Activated B cell treated with CpG ODN at 0.5 μM for 24 hours (primary cell): ENCODE results near the gene TAP1. TPM values are rescaled to one million over a fixed set of nuclear protein-coding genes. Genes with fewer than 3 reads are reported as not detected.
"Not testable (repeated sequence)": the region's sequence is repeated elsewhere in the genome, so short reads cannot be mapped to it uniquely, and the experiment has no call there.

Experiments used
- ATAC-seq: fragments of 200-7000 bp; cut with Tn5 transposase; one replicate; pipeline ENCODE4 v1.10.0; 2021; ENCODE audit warnings: low read depth, mild to moderate bottlenecking, moderate library complexity
- CTCF ChIA-PET: fragments of 350-600 bp; sonication (Branson Sonifier 250); formaldehyde crosslinking; loops from one replicate; lab custom pipeline; 2021; ENCODE audit warnings: antibody characterized with exemption; lab: Charles Lee
- POLR2A ChIA-PET: fragments of 350-600 bp; sonication (Branson Sonifier 250); formaldehyde crosslinking; loops from one replicate; lab custom pipeline; 2021; ENCODE audit warnings: antibody characterized with exemption; lab: Charles Lee
- DNase-seq: peaks from one replicate; pipeline ENCODE4 v3.0.0; 2022
- H3K27ac Mint-ChIP-seq: one replicate; pipeline ENCODE4 v1.8.0; 2020; ENCODE audit warnings: mixed read lengths
- H3K27me3 Mint-ChIP-seq: one replicate; pipeline ENCODE4 v1.8.0; 2021; ENCODE audit warnings: mixed read lengths
- H3K36me3 Mint-ChIP-seq: one replicate; pipeline ENCODE4 v1.8.0; 2021; ENCODE audit warnings: low read depth, mixed read lengths
- H3K4me1 Mint-ChIP-seq: one replicate; pipeline ENCODE4 v1.8.0; 2021; ENCODE audit warnings: mixed read lengths
- H3K4me3 Mint-ChIP-seq: one replicate; pipeline ENCODE4 v1.8.0; 2020; ENCODE audit warnings: mild to moderate bottlenecking, mixed read lengths
- H3K9me3 Mint-ChIP-seq: one replicate; pipeline ENCODE4 v1.8.0; 2020; ENCODE audit warnings: mixed read lengths
- intact Hi-C: fragments of 100-400 bp; cut with micrococcal nuclease; formaldehyde crosslinking; loops from one replicate; pipeline ENCODE4 v1.15.1; 2024
- total RNA-seq: library from RNA; stranded (reverse); gene quantifications from 2 replicates; pipeline ENCODE4 v1.2.3, GENCODE V29; 2022
- TF ChIP-seq, protein P1 (sequence below): fragments of 200-600 bp; IDR thresholded peaks from one replicate; pipeline ENCODE4 v1.8.0; 2022; ENCODE audit warnings: antibody characterized with exemption, mild to moderate bottlenecking

Gene TAP1
- total RNA-seq, 1 donor from 2014 or later: 151 TPM

DNA sequence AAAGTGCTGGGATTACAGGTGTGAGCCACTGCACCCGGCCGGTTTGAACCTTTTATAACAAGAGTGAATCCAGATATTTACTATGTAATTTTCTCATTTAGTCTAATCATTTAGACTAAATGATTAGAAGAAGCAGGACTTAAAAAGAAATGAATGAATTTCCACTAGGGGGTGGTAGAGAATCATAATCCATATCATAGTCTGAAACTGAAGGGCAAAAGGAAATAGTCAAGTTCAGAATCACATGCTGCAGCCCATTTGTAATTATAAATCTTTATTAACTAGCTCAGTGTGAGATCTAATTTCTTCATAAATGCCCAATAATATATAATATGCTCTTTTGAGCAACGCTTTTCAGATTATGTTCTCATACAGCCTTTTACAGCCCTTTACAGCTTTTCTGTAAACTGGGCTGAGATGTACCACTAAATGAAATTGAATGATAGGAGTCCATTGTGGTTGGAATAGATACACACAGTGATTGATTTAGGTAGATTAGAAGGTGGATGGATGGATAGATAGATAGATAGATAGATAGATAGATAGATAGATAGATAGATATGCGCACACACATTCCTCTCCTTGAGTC is 32.3 kb upstream of the TAP1 start:
- intact Hi-C loops: loop anchor here (1.0 to 2.0 kb wide), 6 partner anchors 62 to 363 kb away; partner anchors contain the start of gene HLA-DMA
- no peak overlapping the region for H3K4me3 Mint-ChIP-seq
- H3K4me1 Mint-ChIP-seq: peaks cover 27% of the 10 kb centered on the region
- TF ChIP-seq, protein P1, sequence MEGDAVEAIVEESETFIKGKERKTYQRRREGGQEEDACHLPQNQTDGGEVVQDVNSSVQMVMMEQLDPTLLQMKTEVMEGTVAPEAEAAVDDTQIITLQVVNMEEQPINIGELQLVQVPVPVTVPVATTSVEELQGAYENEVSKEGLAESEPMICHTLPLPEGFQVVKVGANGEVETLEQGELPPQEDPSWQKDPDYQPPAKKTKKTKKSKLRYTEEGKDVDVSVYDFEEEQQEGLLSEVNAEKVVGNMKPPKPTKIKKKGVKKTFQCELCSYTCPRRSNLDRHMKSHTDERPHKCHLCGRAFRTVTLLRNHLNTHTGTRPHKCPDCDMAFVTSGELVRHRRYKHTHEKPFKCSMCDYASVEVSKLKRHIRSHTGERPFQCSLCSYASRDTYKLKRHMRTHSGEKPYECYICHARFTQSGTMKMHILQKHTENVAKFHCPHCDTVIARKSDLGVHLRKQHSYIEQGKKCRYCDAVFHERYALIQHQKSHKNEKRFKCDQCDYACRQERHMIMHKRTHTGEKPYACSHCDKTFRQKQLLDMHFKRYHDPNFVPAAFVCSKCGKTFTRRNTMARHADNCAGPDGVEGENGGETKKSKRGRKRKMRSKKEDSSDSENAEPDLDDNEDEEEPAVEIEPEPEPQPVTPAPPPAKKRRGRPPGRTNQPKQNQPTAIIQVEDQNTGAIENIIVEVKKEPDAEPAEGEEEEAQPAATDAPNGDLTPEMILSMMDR: no peak
- CTCF ChIA-PET: interaction anchor here (0.8 to 9.1 kb wide), 27 partner anchors 9 to 128 kb away, joined by 3 to 151 read pairs (median 7); partner anchors contain the start of genes BRD2, HLA-DMA, HLA-DMB and TAP2
- peak; percentile 68 for ATAC-seq
- POLR2A ChIA-PET: interaction anchor here (0.8 to 4.1 kb wide), 17 partner anchors 8 to 362 kb away, joined by 3 to 51 read pairs (median 8); partner anchors contain the start of genes BRD2 and HLA-DMA
- H3K27ac Mint-ChIP-seq: no peak overlapping the region
- no peak for DNase-seq
- no peaks in the 10 kb centered on the region for H3K36me3 Mint-ChIP-seq
- no peaks in the 10 kb centered on the region for H3K27me3 Mint-ChIP-seq
- H3K9me3 Mint-ChIP-seq: no peaks in the 10 kb centered on the region

DNA sequence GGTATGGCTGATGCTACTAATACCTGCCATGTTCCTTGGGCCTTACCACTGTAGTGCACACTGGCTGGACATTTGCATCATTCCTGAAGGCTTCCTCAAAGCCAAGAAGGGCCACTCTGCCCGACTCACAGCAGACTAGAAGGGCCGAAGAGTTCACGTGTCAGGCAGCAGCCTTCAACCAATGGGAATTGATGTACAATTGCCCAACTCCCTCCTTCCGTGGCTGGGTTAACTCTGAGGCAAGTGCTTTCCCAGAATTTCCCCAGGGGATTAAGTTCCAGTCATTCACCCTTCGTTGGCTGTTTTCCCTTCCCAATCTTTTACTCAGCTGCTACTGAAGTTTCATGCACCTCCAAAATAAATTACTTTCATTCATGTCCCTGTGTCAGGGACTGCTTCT is 30.3 kb upstream of the TAP1 start:
- Mint-ChIP-seq H3K9me3 (no peaks in the 10 kb centered on the region), H3K27me3 (peaks cover 4% of the 10 kb centered on the region), H3K4me1 (peaks cover 27% of the 10 kb centered on the region), H3K36me3 (no peaks in the 10 kb centered on the region), H3K4me3 (no peak overlapping the region), H3K27ac (no peak overlapping the region)
- ChIA-PET CTCF (interaction anchor here (0.6 to 9.1 kb wide), 4 partner anchors 45 to 101 kb away, joined by 3 to 151 read pairs (median 26); partner anchors contain the start of genes HLA-DMA and TAP2), POLR2A (interaction anchor here (1.3 to 6.1 kb wide), 3 partner anchors 10 to 101 kb away, joined by 3 to 62 read pairs (median 21); no protein-coding TSS in a partner anchor)
- ATAC-seq: no peak
- DNase-seq: no peak
- intact Hi-C loops: loop anchor here (2.0 kb wide), 1 partner anchor 365 kb away; no protein-coding TSS in a partner anchor
- TF ChIP-seq, protein P1: no peak

DNA sequence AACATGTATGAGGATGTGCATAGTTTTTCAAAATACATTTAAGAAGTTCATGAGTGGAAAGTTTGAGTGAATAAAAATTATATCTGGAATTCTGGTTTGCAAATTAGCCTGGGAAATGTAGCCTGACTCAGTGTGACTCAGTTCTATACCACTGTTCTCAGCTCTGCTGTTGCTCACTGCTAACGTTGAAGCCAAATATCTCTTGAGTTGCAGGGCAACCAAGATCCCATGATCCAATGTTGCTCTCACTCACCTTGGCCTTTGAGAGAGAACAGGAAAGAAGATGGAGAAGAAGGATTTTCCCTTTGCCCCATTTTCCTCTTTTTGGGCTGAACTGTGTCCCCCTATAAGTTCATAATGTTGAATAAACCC is 29.4 kb upstream of the TAP1 start:
- no peaks in the 10 kb centered on the region for H3K36me3 Mint-ChIP-seq
- H3K27me3 Mint-ChIP-seq: peaks cover 4% of the 10 kb centered on the region
- intact Hi-C loops: no loop called here
- no peak overlapping the region for H3K4me3 Mint-ChIP-seq
- ChIA-PET POLR2A (interaction anchor here (0.6 to 6.1 kb wide), 5 partner anchors 11 to 102 kb away, joined by 4 to 62 read pairs (median 5); partner anchors contain the start of gene TAP2), CTCF (interaction anchor here (0.5 to 9.1 kb wide), 8 partner anchors 14 to 108 kb away, joined by 3 to 151 read pairs (median 6); partner anchors contain the start of gene HLA-DMA)
- H3K27ac Mint-ChIP-seq: no peak overlapping the region
- TF ChIP-seq, protein P1: no peak
- no peaks in the 10 kb centered on the region for H3K9me3 Mint-ChIP-seq
- ATAC-seq (no peak), DNase-seq (no peak)
- H3K4me1 Mint-ChIP-seq: peaks cover 24% of the 10 kb centered on the region

DNA sequence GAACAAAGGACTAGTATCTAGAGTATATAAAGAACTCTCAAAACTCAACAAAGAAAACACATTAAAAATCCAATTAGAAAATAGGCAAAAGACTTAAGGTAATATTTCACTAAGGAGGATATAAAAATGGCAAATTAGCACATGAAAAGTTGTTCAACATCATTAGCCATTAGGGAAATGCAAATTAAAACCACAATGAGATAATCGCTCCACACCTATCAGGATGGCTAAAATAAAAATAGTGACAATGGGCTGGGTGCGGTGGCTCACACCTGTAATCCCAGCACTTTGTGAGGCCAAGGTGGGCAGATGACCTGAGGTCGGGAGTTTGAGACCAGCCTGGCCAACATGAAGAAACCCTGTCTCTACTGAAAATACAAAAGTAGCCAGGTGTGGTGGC is 27.5 kb upstream of the TAP1 start:
- H3K4me1 Mint-ChIP-seq: peaks cover 21% of the 10 kb centered on the region
- H3K27me3 Mint-ChIP-seq, DNase-seq, H3K36me3 Mint-ChIP-seq, intact Hi-C loops, H3K27ac Mint-ChIP-seq, H3K9me3 Mint-ChIP-seq: not testable (repeated sequence)
- POLR2A ChIA-PET: interaction anchor here (0.6 to 6.1 kb wide), 4 partner anchors 27 to 91 kb away, joined by 3 to 62 read pairs (median 4); partner anchors contain the start of genes PSMB9 and TAP1
- CTCF ChIA-PET: interaction anchor here (0.6 to 3.0 kb wide), 6 partner anchors 13 to 311 kb away, joined by 3 to 11 read pairs (median 3); partner anchors contain the start of genes HLA-DMA and TAP2
- ATAC-seq: peak; percentile 21
- H3K4me3 Mint-ChIP-seq: peak overlapping the region; percentile 2

DNA sequence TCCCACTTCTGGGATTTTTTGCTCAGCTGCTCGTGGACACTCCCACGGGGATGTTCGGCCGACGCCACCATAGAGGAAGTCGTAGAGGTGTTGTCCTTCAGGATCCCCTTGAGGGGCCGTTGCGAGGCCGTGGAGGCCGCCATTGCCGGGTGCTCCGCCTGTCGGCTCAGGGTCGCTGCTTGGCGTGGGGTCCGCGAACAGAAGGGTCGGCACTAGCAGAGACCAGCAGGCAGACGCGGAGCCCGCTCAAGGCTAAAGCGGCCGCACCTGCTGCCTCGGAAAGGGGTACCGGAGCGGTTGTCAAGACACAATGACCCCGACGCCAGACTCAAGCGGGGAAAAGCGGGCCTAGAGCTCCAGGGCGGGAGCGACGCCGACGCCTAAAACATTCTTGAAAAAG is 26.2 kb upstream of the TAP1 start:
- Mint-ChIP-seq H3K36me3 (no peaks in the 10 kb centered on the region), H3K27ac (no peak overlapping the region), H3K27me3 (peaks cover 4% of the 10 kb centered on the region), H3K9me3 (no peaks in the 10 kb centered on the region), H3K4me3 (peak overlapping the region; percentile 73), H3K4me1 (peaks cover 17% of the 10 kb centered on the region)
- DNase-seq (no peak), ATAC-seq (peak; percentile 21)
- POLR2A ChIA-PET: interaction anchor here (1.0 to 6.1 kb wide), 6 partner anchors 12 to 101 kb away, joined by 3 to 62 read pairs (median 6); partner anchors contain the start of genes HLA-DMA and TAP2
- intact Hi-C loops: no loop called here
- TF ChIP-seq, protein P1: no peak
- CTCF ChIA-PET: interaction anchor here (0.9 to 3.0 kb wide), 7 partner anchors 12 to 105 kb away, joined by 3 to 11 read pairs (median 5); partner anchors contain the start of gene TAP2
